NT2/D1 (cell line): ENCODE data around the gene TRIAP1.

Experiments used
- SUZ12 ChIP-seq: IDR thresholded peaks from 2 replicates; pipeline ENCODE4 v1.6.1; 2011; ENCODE audit not compliant: insufficient read length, insufficient read depth; ENCODE audit errors: extremely low read depth
- YY1 ChIP-seq: IDR thresholded peaks from 2 replicates; pipeline ENCODE4 v1.6.1; 2011; ENCODE audit not compliant: insufficient read length, insufficient read depth
- ZNF274 ChIP-seq: IDR thresholded peaks from 2 replicates; pipeline ENCODE4 v1.6.1; 2011; ENCODE audit warnings: mild to moderate bottlenecking, low read depth, low read length

DNA sequence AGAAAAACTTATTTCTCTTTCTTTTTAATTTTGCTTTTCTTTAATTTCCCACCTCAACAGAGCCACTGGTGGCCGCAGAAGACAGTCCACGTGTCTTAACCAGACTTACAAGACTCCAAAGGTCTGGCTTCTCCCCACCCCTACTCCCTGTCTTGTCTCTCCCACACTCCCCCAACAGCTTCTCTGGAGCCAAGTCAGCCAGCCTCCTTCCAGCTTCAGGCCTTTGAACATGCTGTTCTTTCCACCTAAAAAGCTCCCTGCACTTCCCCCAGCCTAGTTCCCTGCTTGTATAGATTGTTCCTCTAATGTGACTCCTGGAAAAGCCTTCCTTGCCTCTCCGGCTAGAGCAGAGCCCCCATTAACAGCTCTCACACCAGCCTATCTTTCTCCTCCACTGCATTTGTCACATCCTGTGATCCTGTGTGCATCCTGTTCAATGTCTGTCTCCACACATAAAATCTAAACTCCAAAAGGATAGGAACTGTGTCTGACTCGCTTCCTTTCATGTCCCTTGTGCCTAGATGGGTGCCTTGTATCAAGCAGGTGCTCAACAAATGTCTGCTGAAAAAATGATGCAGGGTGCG lies 42.0 kb upstream of the TRIAP1 start:
- TF ChIP-seq YY1 (no peak), SUZ12 (no peak), ZNF274 (no peak)
